MG63 (cell line): ENCODE measurements around the gene SP110. TPM values are rescaled to one million over a fixed set of nuclear protein-coding genes. Genes with fewer than 3 reads are reported as not detected.
"Not testable (repeated sequence)": the region's sequence is repeated elsewhere in the genome, so short reads cannot be mapped to it uniquely, and the experiment has no call there.

Experiments
- DNase-seq: peaks from one replicate; pipeline ENCODE4 v3.0.0-alpha.2; 2020
- H3K27me3 ChIP-seq: fragments of 250-450 bp; sonication (Bioruptor Pico); 2 replicates; pipeline ENCODE4 v1.5.1; 2020; ENCODE audit warnings: mild to moderate bottlenecking, moderate library complexity
- H3K36me3 ChIP-seq: fragments of 250-450 bp; sonication (Bioruptor Pico); 2 replicates; pipeline ENCODE4 v1.5.1; 2020; ENCODE audit warnings: mild to moderate bottlenecking, moderate library complexity
- H3K4me3 ChIP-seq: fragments of 250-450 bp; sonication (Bioruptor Pico); 2 replicates; pipeline ENCODE4 v1.5.1; 2020; ENCODE audit warnings: mild to moderate bottlenecking, moderate library complexity
- H3K9me3 ChIP-seq: fragments of 250-450 bp; sonication (Bioruptor Pico); 2 replicates; pipeline ENCODE4 v1.5.1; 2020; ENCODE audit warnings: mild to moderate bottlenecking, moderate library complexity
- total RNA-seq: library from RNA; depleted of rRNA; stranded (reverse); fragments of >200 nt; shearing (Covaris generic); gene quantifications from 2 replicates; pipeline ENCODE4 v1.2.3, GENCODE V29; 2014; ENCODE audit warnings: low replicate concordance; rRNA removed

The SP110 gene
- total RNA-seq, 1 experiment from 2014 or later = 7.2 TPM

DNA sequence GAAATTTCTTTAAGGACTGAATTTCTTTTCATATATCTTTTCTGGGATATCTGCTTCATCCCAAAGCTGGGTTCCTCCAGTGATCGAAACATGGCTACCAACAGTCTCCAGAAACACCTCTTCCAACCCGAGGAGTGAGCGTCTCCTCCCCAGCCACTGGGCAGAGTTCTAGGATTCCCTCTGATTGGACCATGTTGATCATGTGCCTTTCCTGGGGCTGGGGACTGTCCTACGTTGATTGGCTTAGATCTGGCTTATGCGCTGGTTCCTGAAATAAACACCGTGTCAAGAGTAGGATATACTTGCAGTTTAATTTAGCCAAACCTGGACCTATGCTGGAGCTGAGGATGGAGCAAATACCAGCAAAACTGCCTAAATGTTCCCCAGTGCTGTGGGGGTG is 95.5 kb downstream of the SP110 start:
- H3K27me3 ChIP-seq = no peaks in the 10 kb centered on the region
- DNase-seq = no peak
- no peak overlapping the region for H3K4me3 ChIP-seq
- H3K9me3 ChIP-seq = no peaks in the 10 kb centered on the region; the same call in 1 of the 2 replicates
- no peaks in the 10 kb centered on the region for H3K36me3 ChIP-seq

DNA sequence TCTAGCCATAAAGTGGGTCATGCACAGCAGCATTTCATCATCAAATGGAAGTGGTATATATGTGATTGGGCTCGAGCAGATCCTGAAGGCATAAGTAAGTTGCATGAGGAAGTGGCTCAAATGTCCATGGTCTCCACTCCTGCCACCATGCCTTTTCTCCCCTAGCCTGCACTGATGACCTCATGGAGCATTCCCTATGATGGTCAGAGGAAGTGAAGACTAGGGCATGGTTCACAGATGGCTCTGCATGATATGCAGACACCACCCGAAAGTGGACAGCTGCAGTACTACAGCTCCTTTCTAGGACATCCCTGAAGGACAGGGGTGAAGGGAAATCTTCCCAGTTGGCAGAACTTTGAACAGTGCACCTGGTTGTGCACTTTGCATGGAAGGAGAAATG is 99.4 kb downstream of the SP110 start:
- H3K9me3 ChIP-seq, DNase-seq, H3K36me3 ChIP-seq, H3K27me3 ChIP-seq, H3K4me3 ChIP-seq: not testable (repeated sequence)

DNA sequence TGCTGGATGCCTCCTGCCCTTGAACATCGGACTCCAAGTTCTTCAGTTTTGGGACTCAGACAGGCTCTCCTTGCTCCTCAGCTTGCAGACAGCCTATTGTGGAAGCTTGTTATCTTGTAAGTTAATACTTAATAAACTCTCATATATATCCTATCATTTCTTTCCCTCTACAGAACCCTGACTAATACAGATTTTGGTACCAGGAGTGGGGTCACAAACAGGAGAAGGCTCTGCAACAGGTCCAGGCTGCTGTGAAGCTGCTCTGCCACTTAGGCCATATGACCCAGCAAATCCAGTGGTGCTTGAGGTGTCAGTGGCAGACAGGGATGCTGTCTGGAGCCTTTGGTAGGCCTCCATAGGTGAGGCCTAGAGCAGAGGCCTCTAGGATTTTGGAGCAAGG is 100.0 kb downstream of the SP110 start:
- not testable (repeated sequence) for H3K36me3 ChIP-seq, H3K27me3 ChIP-seq, H3K9me3 ChIP-seq, DNase-seq, H3K4me3 ChIP-seq

Other genes starting within 250 kb of the SP110 start
- 1.6 and 2.1 TPM in 2 replicates for gene SLC16A14, start 151.1 kb downstream of the SP110 start, total RNA-seq
- 0.17 and 0.56 TPM in 2 replicates for gene SP140, start 5.8 kb upstream of the SP110 start, total RNA-seq
- 3.8 and 4.7 TPM in 2 replicates for gene SP140L, start 107.2 kb upstream of the SP110 start, total RNA-seq
- 63.5 and 69.0 TPM in 2 replicates for gene SP100, start 196.2 kb upstream of the SP110 start, total RNA-seq